Fibroblast of lung (primary cell): Measurements from ENCODE around the gene GRID1. TPM values are rescaled to one million over a fixed set of nuclear protein-coding genes. Genes with fewer than 3 reads are reported as not detected.

Source experiments
- DNase-seq, 2 donors: peaks; one replicate each; pipeline versions ENCODE4 v3.0.0 to v3.0.0-alpha.2; 2010; ENCODE audit warnings: low read depth in 2 of 2
- H2AFZ ChIP-seq: 2 replicates; pipeline ENCODE4 v1.5.1; 2012; ENCODE audit warnings: low read length, control low read depth, inconsistent platforms
- H3K27ac ChIP-seq: 2 replicates; pipeline ENCODE4 v1.5.1; 2011; ENCODE audit warnings: low read length, control low read depth; ENCODE audit not compliant: insufficient read depth
- H3K27me3 ChIP-seq: 2 replicates; pipeline ENCODE4 v1.5.1; 2011; ENCODE audit warnings: mild to moderate bottlenecking, low read length; ENCODE audit not compliant: control insufficient read depth, insufficient read depth
- H3K36me3 ChIP-seq: 2 replicates; pipeline ENCODE4 v1.5.1; 2011; ENCODE audit warnings: low read length; ENCODE audit not compliant: control insufficient read depth, insufficient read depth
- H3K4me1 ChIP-seq: 2 replicates; pipeline ENCODE4 v1.5.1; 2011; ENCODE audit warnings: low read length; ENCODE audit not compliant: control insufficient read depth, insufficient read depth; ENCODE audit errors: extremely low read depth
- H3K4me2 ChIP-seq: 2 replicates; pipeline ENCODE4 v1.5.1; 2011; ENCODE audit warnings: low read length, control low read depth; ENCODE audit not compliant: insufficient read depth; ENCODE audit errors: extremely low read depth
- H3K4me3 ChIP-seq, 4 experiments: fragments of 200-600 bp in 1 of 4; sonication (generic) in 1 of 4; replicated peaks in 1 of 4; 2 replicates each; pipeline ENCODE4 v1.5.1; 2011 to 2016; ENCODE audit warnings: low read length in 4 of 4, low read depth in 3 of 4, mild to moderate bottlenecking in 3 of 4, control low read depth in 2 of 4, inconsistent platforms in 1 of 4, mixed read lengths in 1 of 4; ENCODE audit not compliant: insufficient read depth in 1 of 4; ENCODE audit errors: control extremely low read depth in 1 of 4
- H3K79me2 ChIP-seq: 2 replicates; pipeline ENCODE4 v1.5.1; 2012; ENCODE audit warnings: mild to moderate bottlenecking, low read length, inconsistent platforms; ENCODE audit not compliant: control insufficient read depth, insufficient read depth
- H3K9ac ChIP-seq: 2 replicates; pipeline ENCODE4 v1.5.1; 2011; ENCODE audit warnings: mild to moderate bottlenecking, low read length, control low read depth; ENCODE audit not compliant: insufficient read depth
- H3K9me3 ChIP-seq: 2 replicates; pipeline ENCODE4 v1.5.1; 2012; ENCODE audit warnings: low read depth, low read length; ENCODE audit not compliant: control insufficient read depth, insufficient read depth
- H4K20me1 ChIP-seq: 2 replicates; pipeline ENCODE4 v1.5.1; 2011; ENCODE audit warnings: low read length; ENCODE audit not compliant: control insufficient read depth, insufficient read depth; ENCODE audit errors: extremely low read depth
- CTCF ChIP-seq, 2 donors: IDR thresholded peaks in 1 of 2; conservative IDR thresholded peaks in 1 of 2; 1 replicate in 1 of 2; 2 replicates in 1 of 2; pipeline ENCODE4 v1.5.1; 2011 to 2012; ENCODE audit warnings: low read length in 2 of 2, control low read depth in 1 of 2, inconsistent platforms in 1 of 2, low read depth in 1 of 2, mild to moderate bottlenecking in 1 of 2
- EZH2 ChIP-seq: IDR thresholded peaks from 2 replicates; pipeline ENCODE4 v1.5.1; 2012; ENCODE audit warnings: low read length, control low read depth, mild to moderate bottlenecking; ENCODE audit errors: missing control alignments
- polyA plus RNA-seq, 2 donors: library from polyadenylated mRNA; depleted of rRNA in 1 of 2; stranded (reverse) in 1 of 2; unstranded in 1 of 2; fragments of >200 nt; gene quantifications; 2 replicates each; pipeline ENCODE4 v1.2.1, GENCODE V29; 2011 to 2012; ENCODE audit warnings: missing spikeins in 1 of 2
- total RNA-seq: library from RNA; depleted of rRNA; stranded (reverse); fragments of >200 nt; gene quantifications from 2 replicates; pipeline ENCODE4 v1.2.1, GENCODE V29; 2014

The GRID1 gene
- total and polyA plus RNA-seq, 2 donors (not counting 1 experiment from before 2014, with no cell fraction given) = 0.03 to 0.33 TPM

- Histone ChIP-seq H3K4me2 (no peak overlapping the region), H3K4me1 (peaks cover 5% of the 10 kb centered on the region)
Measured at GRCh38 chr10:85643171-85643844, 723.3 kb downstream of the GRID1 start.

DNA sequence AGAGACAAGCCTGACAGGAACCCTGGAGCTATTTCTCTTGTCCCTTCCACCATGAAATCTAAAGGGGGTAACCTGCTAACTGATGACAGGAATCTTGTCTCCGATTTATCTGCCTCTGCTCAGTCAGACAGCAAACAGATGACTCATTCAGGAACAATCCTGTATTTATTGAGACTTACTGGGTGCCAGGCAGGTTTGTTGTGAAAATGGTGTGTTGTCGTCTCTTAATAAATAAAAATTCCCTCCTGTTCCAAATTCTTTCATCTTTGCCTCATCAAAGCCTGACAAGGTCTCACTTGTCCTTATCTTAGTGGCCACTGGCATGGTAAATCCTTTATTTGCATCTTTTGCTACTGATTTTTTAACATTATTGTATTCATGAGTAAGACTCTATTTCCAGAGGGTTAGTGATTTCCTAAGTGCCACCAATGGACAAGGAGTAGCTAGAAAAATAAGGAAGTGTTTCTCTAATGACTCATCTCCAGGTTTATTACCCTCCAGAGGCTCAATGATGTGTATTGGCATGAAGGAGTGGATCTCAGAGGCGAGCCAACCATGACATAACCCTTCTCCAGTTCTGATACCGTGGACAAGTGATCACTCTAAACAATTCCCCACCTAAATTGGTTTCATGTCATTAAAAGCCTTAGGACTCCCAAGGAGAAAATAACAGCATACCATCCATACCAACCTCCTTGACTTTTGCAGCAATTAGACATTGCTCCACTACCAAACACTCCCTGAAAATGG is 724.0 kb downstream of the GRID1 start:
- Histone ChIP-seq H3K4me1 (peaks cover 5% of the 10 kb centered on the region), H3K36me3 (no peaks in the 10 kb centered on the region), H3K9me3 (no peaks in the 10 kb centered on the region), H3K9ac (no peak overlapping the region), H3K27ac (no peak overlapping the region), H4K20me1 (no peaks in the 10 kb centered on the region), H3K4me2 (no peak overlapping the region), H2AFZ (no peak overlapping the region), H3K79me2 (no peaks in the 10 kb centered on the region), H3K4me3 (no peak overlapping the region), H3K27me3 (no peaks in the 10 kb centered on the region)
- TF ChIP-seq CTCF (conservative IDR thresholded peaks at IDR 0.05 in 1 of 2, IDR thresholded peaks at IDR 0.05 in 1 of 2; ENCODE audit: low read depth in 1 of 2, low read length in 2 of 2) = no peak
- TF ChIP-seq EZH2 = no peak
- peak in 1 of 2 donors; percentile 77 for DNase-seq

More at GRCh38 chr10:85643171-85643844, 723.3 kb downstream of the GRID1 start:
- Histone ChIP-seq H3K4me3 (no peak overlapping the region), H3K27me3 (no peaks in the 10 kb centered on the region), H2AFZ (no peak overlapping the region), H3K9me3 (no peaks in the 10 kb centered on the region), H3K27ac (no peak overlapping the region), H4K20me1 (no peaks in the 10 kb centered on the region), H3K9ac (no peak overlapping the region), H3K36me3 (no peaks in the 10 kb centered on the region), H3K79me2 (no peaks in the 10 kb centered on the region)
- no peak for DNase-seq
- TF ChIP-seq EZH2 (no peak), CTCF (conservative IDR thresholded peaks at IDR 0.05 in 1 of 2, IDR thresholded peaks at IDR 0.05 in 1 of 2; ENCODE audit: low read depth in 1 of 2, low read length in 2 of 2) (no peak)

GRCh38 chr10:85642082-85642420 is 724.5 kb downstream of the GRID1 start:
- Histone ChIP-seq H4K20me1 (no peaks in the 10 kb centered on the region), H3K27me3 (no peaks in the 10 kb centered on the region), H3K9ac (no peak overlapping the region), H3K27ac (no peak overlapping the region), H3K9me3 (no peaks in the 10 kb centered on the region), H3K4me3 (no peak overlapping the region), H2AFZ (no peak overlapping the region), H3K4me1 (peaks cover 5% of the 10 kb centered on the region), H3K79me2 (no peaks in the 10 kb centered on the region), H3K36me3 (no peaks in the 10 kb centered on the region), H3K4me2 (no peak overlapping the region)
- DNase-seq = peak in 1 of 2 donors; percentile 34
- TF ChIP-seq CTCF (conservative IDR thresholded peaks at IDR 0.05 in 1 of 2, IDR thresholded peaks at IDR 0.05 in 1 of 2; ENCODE audit: low read depth in 1 of 2, low read length in 2 of 2) (no peak), EZH2 (no peak)
